Midbrain (tissue), 1 donor: ENCODE data around the gene RBPJL.
A peak's percentile ranks its signal among the peaks of the same experiment; 100 is the strongest.

Experiments
- DNase-seq: peaks from one replicate; lab custom pipeline; 2025; lab: John Stamatoyannopoulos, UW

The RBPJL gene

GRCh38 chr20:45293041-45294002, 13.3 kb upstream of the RBPJL start:
- peak; percentile 66 for DNase-seq

GRCh38 chr20:45294003-45294368, 12.7 kb upstream of the RBPJL start:
- no peak for DNase-seq

- DNase-seq, result no peak
These were observed 12.0 kb upstream of the RBPJL start for GRCh38 chr20:45294659-45295058.

DNA sequence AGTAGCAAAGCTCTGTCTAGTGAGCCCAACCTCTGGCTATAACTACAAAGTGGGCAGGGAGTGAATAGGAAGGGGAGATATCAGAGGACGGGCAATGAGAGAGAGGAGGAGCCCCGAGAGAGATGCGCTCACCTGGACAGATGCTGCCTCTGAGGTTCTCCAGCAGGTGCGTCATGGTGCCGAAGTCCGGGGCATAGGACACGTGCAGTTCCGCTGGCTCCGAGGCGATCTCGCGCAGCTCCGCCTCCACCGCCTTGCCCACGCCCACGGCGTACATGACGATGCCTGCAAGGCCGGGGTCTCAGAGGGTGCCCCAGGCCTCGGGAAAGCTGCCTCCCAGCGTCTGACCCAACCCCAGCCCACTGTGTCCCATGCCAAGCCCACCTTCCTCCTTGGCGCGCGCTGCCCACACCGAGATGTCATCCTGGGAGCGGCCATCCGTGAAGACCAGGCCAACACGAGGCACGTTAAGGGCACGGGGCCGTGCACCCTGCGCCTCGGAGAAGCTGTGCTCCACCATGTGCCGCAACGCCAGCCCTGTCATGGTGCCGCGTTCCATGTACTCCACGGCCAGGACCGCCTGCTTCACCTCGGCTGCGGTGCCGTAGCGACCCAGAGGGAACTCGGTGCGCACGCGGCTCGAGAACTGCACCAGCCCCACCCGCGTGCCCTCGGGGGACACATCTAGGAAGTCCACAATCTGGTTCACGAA, 8.7 kb upstream of the RBPJL start:
- no peak for DNase-seq

- no peak for DNase-seq
These were observed 6.9 kb upstream of the RBPJL start for GRCh38 chr20:45299786-45300185.

- DNase-seq, result no peak
These were observed 5.7 kb upstream of the RBPJL start for GRCh38 chr20:45300961-45301360.

GRCh38 chr20:45301824-45302271, 4.8 kb upstream of the RBPJL start:
- DNase-seq, result no peak

- DNase-seq, result no peak
These were observed 2.8 kb upstream of the RBPJL start for GRCh38 chr20:45303586-45304463.

DNA sequence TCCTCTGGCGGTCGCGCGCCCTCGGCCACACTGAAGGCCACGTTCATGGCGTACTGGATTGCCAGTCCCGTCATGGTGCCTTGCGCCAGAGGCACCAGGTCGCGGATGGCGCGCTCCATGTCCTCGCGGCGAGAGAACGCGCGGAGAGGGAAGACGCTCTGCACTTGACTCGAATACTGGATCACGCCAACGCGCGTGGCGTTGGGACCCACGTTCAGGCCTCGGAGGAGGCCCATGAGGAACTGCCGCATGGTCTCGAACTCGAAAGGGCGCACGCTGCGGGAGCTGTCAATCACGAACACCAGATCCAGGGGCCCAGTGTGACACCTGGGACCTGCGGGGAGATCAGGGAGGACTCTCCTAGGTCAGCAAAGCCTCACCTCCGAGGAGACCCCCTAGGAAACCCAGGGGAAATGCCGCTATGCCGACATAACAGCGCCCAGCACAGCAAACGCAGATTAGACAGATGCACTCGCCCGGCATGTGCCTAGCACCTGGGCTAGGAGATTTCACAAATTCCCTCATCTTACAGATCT, 2.1 kb upstream of the RBPJL start:
- no peak for DNase-seq

GRCh38 chr20:45305262-45305661, 1.4 kb upstream of the RBPJL start:
- DNase-seq, result no peak

DNA sequence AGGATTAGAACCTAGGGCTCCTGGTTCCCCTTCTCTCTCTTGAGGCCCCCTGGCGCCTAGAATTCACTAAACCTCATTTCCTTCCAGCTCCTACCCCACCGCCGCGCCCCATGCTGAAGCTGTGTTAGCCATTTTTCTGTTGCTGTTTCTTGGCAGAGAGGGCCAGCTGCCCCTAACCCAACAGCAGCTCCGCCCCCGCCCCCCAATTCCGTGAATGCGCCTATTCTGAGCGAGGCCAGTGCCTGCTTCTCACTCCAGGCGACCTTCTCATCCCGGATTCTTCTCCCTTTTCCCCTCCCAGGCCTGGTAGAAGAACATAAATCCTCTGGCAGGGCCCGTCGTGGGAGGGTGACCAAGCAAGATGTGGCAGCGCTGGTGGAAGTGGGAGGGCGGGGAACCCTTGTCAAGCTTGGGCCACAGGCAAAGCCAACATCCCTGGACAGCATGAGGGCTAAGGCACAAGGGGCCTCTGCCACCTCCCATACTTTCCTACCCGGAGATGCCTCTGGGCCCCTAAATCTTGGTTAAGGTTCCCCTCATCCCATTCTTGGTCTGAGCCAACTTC, 518 bp downstream of the RBPJL start:
- no peak for DNase-seq

GRCh38 chr20:45308117-45308778, 1.6 kb downstream of the RBPJL start, which contains the start of gene MATN4:
TSS of gene MATN4 (minus strand) at chr20:45308299. CDS start at chr20:45305582, 2,717 bp downstream.
- DNase-seq, result peak; percentile 7

- DNase-seq, result no peak
These were observed 2.4 kb downstream of the RBPJL start for GRCh38 chr20:45309075-45309474.

- DNase-seq, result peak; percentile 21
These were observed 5.1 kb downstream of the RBPJL start for GRCh38 chr20:45311589-45312211.

- DNase-seq, result no peak
These were observed 5.6 kb downstream of the RBPJL start for GRCh38 chr20:45312241-45312640.

DNA sequence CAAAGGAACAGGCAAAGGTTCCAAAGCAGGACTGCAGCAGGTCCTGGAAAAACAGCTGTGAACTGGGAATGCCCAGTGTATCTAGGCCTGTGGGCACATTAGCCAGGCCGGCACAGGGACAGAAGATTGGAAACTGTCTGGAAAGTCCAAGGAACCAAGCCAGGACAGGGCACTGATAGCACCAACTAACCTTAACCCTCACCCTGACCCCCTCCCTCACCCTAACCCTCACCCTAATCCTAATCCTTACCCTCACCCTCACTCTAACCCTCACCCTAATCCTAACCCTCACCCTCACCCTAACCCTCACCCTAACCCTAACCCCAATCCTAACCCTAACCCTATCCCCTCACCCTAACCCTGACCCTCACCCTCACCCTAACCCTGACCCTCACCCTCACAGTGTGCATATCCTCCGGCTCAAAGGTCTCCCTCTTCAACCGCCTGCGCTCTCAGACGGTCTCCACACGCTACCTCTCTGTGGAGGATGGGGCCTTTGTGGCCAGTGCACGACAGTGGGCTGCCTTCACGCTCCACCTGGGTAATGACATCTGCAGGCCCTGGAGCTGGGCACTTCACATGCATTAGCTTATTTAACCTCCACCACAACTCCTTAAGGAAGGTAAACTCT, 6.5 kb downstream of the RBPJL start:
- no peak for DNase-seq

- no peak for DNase-seq
These were observed 7.3 kb downstream of the RBPJL start for GRCh38 chr20:45313943-45314342.

DNA sequence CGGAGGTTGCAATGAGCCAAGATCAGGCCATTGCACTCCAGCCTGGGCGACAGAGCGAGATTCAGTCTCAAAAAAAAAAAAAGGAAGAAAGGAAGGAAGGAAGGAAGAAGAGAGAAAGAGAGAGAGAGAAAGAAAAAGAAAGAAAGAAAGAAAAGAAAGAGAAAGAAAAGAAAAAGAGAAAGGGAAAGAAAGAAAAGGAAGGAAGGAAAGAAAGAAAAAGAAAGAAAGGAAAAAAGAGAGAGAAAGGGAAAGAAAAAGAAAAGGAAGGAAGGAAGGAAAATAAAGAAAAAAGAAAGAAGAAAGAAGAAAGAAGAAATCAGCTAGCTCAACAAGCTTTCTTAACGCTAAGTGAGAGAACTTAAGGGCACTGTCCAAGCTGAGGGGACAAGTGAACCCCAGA, 9.0 kb downstream of the RBPJL start:
- no peak for DNase-seq

GRCh38 chr20:45316150-45317080, 9.8 kb downstream of the RBPJL start:
- DNase-seq, result no peak
